ENCODE data around the gene ATP6V1C2. TPM values are rescaled to one million over a fixed set of nuclear protein-coding genes. Genes with fewer than 3 reads are reported as not detected.

Gene ATP6V1C2
- total RNA-seq, 1 experiment from 2014 or later, result not detected

GRCh38 chr2:10831400-10831985, 110.1 kb downstream of the ATP6V1C2 start:
- Histone ChIP-seq H2AFZ (ENCODE audit: low read length) (no peak overlapping the region), H3K27me3 (ENCODE audit: low read length) (no peaks in the 10 kb centered on the region), H3K9ac (ENCODE audit: low read length) (no peak overlapping the region), H3K9me2 (replicated peaks; ENCODE audit: insufficient read depth, low read length) (no peaks in the 10 kb centered on the region), H3K4me1 (ENCODE audit: low read length) (peaks cover 5% of the 10 kb centered on the region; the same call in 1 of the 2 replicates), H4K20me1 (ENCODE audit: insufficient read depth, low read depth, low read length) (no peaks in the 10 kb centered on the region), H3K27ac (ENCODE audit: low read length) (no peak overlapping the region), H3K9me3 (ENCODE audit: low read length) (no peaks in the 10 kb centered on the region), H3K4me2 (ENCODE audit: low read depth, low read length, poor library complexity, severe bottlenecking) (no peak overlapping the region), H3K4me3 (ENCODE audit: low read length) (no peak overlapping the region), H3K79me2 (ENCODE audit: low read length) (no peaks in the 10 kb centered on the region), H3K36me3 (ENCODE audit: insufficient read depth, low read length) (no peaks in the 10 kb centered on the region)
- no peak for DNase-seq

GRCh38 chr2:10832203-10832936, 110.9 kb downstream of the ATP6V1C2 start:
- no peak overlapping the region for H3K4me2 ChIP-seq (ENCODE audit: low read depth, low read length, poor library complexity, severe bottlenecking)
- no peaks in the 10 kb centered on the region for H3K9me3 ChIP-seq (ENCODE audit: low read length)
- no peaks in the 10 kb centered on the region for H3K27me3 ChIP-seq (ENCODE audit: low read length)
- peaks cover 5% of the 10 kb centered on the region; the same call in 1 of the 2 replicates for H3K4me1 ChIP-seq (ENCODE audit: low read length)
- H4K20me1 ChIP-seq (ENCODE audit: insufficient read depth, low read depth, low read length), result no peaks in the 10 kb centered on the region
- H3K9ac ChIP-seq (ENCODE audit: low read length), result no peak overlapping the region
- H3K79me2 ChIP-seq (ENCODE audit: low read length), result no peaks in the 10 kb centered on the region
- H2AFZ ChIP-seq (ENCODE audit: low read length), result no peak overlapping the region
- DNase-seq, result peak; percentile 93
- no peak overlapping the region for H3K27ac ChIP-seq (ENCODE audit: low read length)
- no peaks in the 10 kb centered on the region for H3K36me3 ChIP-seq (ENCODE audit: insufficient read depth, low read length)
- H3K9me2 ChIP-seq (replicated peaks; ENCODE audit: insufficient read depth, low read length), result no peaks in the 10 kb centered on the region
- H3K4me3 ChIP-seq (ENCODE audit: low read length), result no peak overlapping the region

- Histone ChIP-seq H3K4me1 (ENCODE audit: low read length) (peaks cover 5% of the 10 kb centered on the region; the same call in 1 of the 2 replicates), H3K9me2 (replicated peaks; ENCODE audit: insufficient read depth, low read length) (no peaks in the 10 kb centered on the region), H3K9me3 (ENCODE audit: low read length) (no peaks in the 10 kb centered on the region), H3K27ac (ENCODE audit: low read length) (no peak overlapping the region), H3K36me3 (ENCODE audit: insufficient read depth, low read length) (no peaks in the 10 kb centered on the region), H4K20me1 (ENCODE audit: insufficient read depth, low read depth, low read length) (no peaks in the 10 kb centered on the region), H3K4me2 (ENCODE audit: low read depth, low read length, poor library complexity, severe bottlenecking) (no peak overlapping the region), H2AFZ (ENCODE audit: low read length) (no peak overlapping the region), H3K27me3 (ENCODE audit: low read length) (no peaks in the 10 kb centered on the region), H3K9ac (ENCODE audit: low read length) (no peak overlapping the region), H3K4me3 (ENCODE audit: low read length) (no peak overlapping the region), H3K79me2 (ENCODE audit: low read length) (no peaks in the 10 kb centered on the region)
- no peak for DNase-seq
Observed at GRCh38 chr2:10833021-10833420, 111.6 kb downstream of the ATP6V1C2 start.

- Histone ChIP-seq H3K4me1 (ENCODE audit: low read length) (peaks cover 5% of the 10 kb centered on the region; the same call in 1 of the 2 replicates), H3K36me3 (ENCODE audit: insufficient read depth, low read length) (no peaks in the 10 kb centered on the region), H3K9me3 (ENCODE audit: low read length) (no peaks in the 10 kb centered on the region), H4K20me1 (ENCODE audit: insufficient read depth, low read depth, low read length) (no peaks in the 10 kb centered on the region), H3K4me3 (ENCODE audit: low read length) (no peak overlapping the region), H3K79me2 (ENCODE audit: low read length) (no peaks in the 10 kb centered on the region), H3K4me2 (ENCODE audit: low read depth, low read length, poor library complexity, severe bottlenecking) (no peak overlapping the region), H3K9me2 (replicated peaks; ENCODE audit: insufficient read depth, low read length) (no peaks in the 10 kb centered on the region), H2AFZ (ENCODE audit: low read length) (no peak overlapping the region), H3K27me3 (ENCODE audit: low read length) (no peaks in the 10 kb centered on the region), H3K27ac (ENCODE audit: low read length) (no peak overlapping the region), H3K9ac (ENCODE audit: low read length) (no peak overlapping the region)
- DNase-seq, result no peak
Observed at GRCh38 chr2:10834068-10834655, 112.7 kb downstream of the ATP6V1C2 start.

Small RNA genes lying within 50 kb of the gene (small RNA-seq; reads per million reads assigned to genes)
- gene RNU7-138P (not detected), gene RNU7-176P (not detected)

Other genes starting within 250 kb of the ATP6V1C2 start
- 16.6 and 19.6 TPM in 2 replicates for gene NOL10, start 31.7 kb upstream of the ATP6V1C2 start, total RNA-seq (2014; rRNA removed; shearing (Covaris generic); ENCODE audit: low replicate concordance)
- 92.4 and 106 TPM in 2 replicates for gene PDIA6, start 91.2 kb downstream of the ATP6V1C2 start, total RNA-seq (2014; rRNA removed; shearing (Covaris generic); ENCODE audit: low replicate concordance)
- gene KCNF1, start 190.3 kb downstream of the ATP6V1C2 start, total RNA-seq (2014; rRNA removed; shearing (Covaris generic); ENCODE audit: low replicate concordance), result not detected in 2 replicates